Ovary (tissue), 9 donors: ENCODE data around the gene SGTB. TPM values are rescaled to one million over a fixed set of nuclear protein-coding genes. Genes with fewer than 3 reads are reported as not detected.

Experiments
- DNase-seq, 5 donors: peaks; one replicate each; pipeline ENCODE4 v3.0.0-alpha.2; 2019 to 2020
- H3K27ac ChIP-seq, 2 donors: fragments of 200-600 bp; one replicate each; pipeline versions ENCODE4 v1.5.1 to v1.8.0; 2019 to 2022
- H3K27me3 ChIP-seq: fragments of 200-600 bp; one replicate; pipeline ENCODE4 v1.8.0; 2022
- H3K36me3 ChIP-seq: fragments of 200-600 bp; sonication (generic); one replicate; pipeline ENCODE4 v1.5.1; 2019
- H3K4me1 ChIP-seq: one replicate; pipeline ENCODE4 v1.8.1; 2013; ENCODE audit warnings: mild to moderate bottlenecking, moderate library complexity; ENCODE audit not compliant: insufficient read depth
- H3K4me3 ChIP-seq: fragments of 200-600 bp; sonication (generic); one replicate; pipeline ENCODE4 v1.5.1; 2017
- H3K9me3 ChIP-seq, 2 donors: fragments of 200-600 bp in 1 of 2; sonication (generic) in 1 of 2; one replicate each; pipeline versions ENCODE4 v1.5.1 to v1.8.1; 2013 to 2019; ENCODE audit warnings: mild to moderate bottlenecking in 1 of 2, moderate library complexity in 1 of 2
- EP300 ChIP-seq: sonication (generic); formaldehyde crosslinking; IDR thresholded peaks from one replicate; pipeline ENCODE4 v1.6.1; 2017; ENCODE audit warnings: antibody characterized with exemption
- POLR2A ChIP-seq: fragments of 450-650 bp; IDR thresholded peaks from one replicate; pipeline ENCODE4 v1.6.1; 2017; ENCODE audit warnings: antibody characterized with exemption, mild to moderate bottlenecking, moderate library complexity
- WGBS, 3 donors: extraction: QIAGEN DNeasy Blood & Tissue Kit in 1 of 3; methylation state at CpG; one replicate each; pipeline versions ENCODE4 v1.1.5 to v1.1.7; 2013 to 2017; 5-methylcytosine and 5-hydroxymethylcytosine counted together
- intact Hi-C, 4 donors: fragments of 100-400 bp; cut with DNase I; formaldehyde crosslinking; loops; one replicate each; pipeline versions ENCODE4 v1.11.0 to v1.15.1; 2022 to 2023
- polyA plus RNA-seq, 2 donors: library from polyadenylated mRNA; stranded (reverse); fragments of 200-250 nt in 1 of 2; fragments of 350-450 nt in 1 of 2; fragmentation: Illumina TruSeq in 1 of 2; extraction: RNeasy Lipid Tissue Mini Kit (QIAGEN cat#74804) in 1 of 2; gene quantifications; one replicate each; pipeline ENCODE4 v1.2.3, GENCODE V29; 2013 to 2014
- total RNA-seq, 7 donors: library from RNA; depleted of rRNA in 2 of 7; stranded (reverse); fragments of >200 nt in 2 of 7; fragmentation: NEBNext Ultra II Directional in 3 of 7; extraction: Animal tissue kit (Norgen Biotek cat#: 25700) in 3 of 7; gene quantifications; one replicate each; pipeline versions ENCODE4 v1.1.0 to v1.2.4, GENCODE V29; 2016 to 2023
- TF ChIP-seq, protein P1 (sequence below), 3 donors: fragments of 450-650 bp in 2 of 3; fragments of 200-600 bp in 1 of 3; IDR thresholded peaks; one replicate each; pipeline versions ENCODE4 v1.5.1 to v1.8.0; 2016 to 2022; ENCODE audit warnings: antibody characterized with exemption in 3 of 3, mild to moderate bottlenecking in 1 of 3
- donor health status: DM: no; HTN: no; CAD: no; lungs with moderate emphysema.
- donor health status: DM: no; HTN: no; CAD: no.
- donor health status: Bipolar disorder and iron deficiency.
- donor health status: DM: yes; HTN: yes; CAD: no.
- donor health status: DM: no; HTN: no; CAD: no.
- donor health status: DM: yes; HTN: yes; CAD: no.

Gene SGTB
- total and polyA plus RNA-seq, 9 donors, result 2.6 to 9.9 (median 7.1) TPM

DNA sequence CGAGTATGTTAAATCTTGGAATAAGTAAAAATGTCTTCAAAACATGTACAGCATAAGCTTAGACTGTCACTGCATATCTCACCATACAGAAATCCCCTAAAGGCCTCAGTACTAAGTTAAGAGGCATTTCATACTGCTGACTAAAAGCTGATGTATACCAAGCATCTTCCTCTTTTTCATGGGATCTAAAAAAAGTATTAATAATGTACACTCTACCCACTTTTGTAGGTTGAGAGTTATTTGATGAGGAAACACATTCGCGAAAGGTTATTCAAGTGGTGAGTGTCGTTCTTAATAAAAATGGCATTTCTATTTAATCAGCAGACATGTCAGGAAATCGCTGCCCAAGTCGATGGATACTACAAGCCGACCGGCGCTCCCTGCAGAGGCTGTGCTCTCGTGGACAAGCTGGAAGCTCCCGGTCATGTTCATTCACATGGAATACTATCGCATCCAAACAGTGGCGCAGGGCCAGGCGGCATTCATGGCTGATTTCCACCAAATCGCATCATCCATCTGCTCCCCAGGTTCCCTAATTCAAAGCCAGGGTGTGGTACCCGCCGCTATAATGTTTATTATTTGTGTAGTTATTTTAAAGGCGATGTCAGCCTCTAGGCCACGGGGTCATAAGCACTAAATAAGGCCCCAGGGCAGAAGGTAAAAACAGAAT, 724 bp downstream of the SGTB start:
- Histone ChIP-seq H3K27me3 (no peaks in the 10 kb centered on the region), H3K27ac (no peak overlapping the region), H3K4me3 (peak overlapping the region; percentile 77), H3K9me3 (no peaks in the 10 kb centered on the region), H3K4me1 (peaks cover 1% of the 10 kb centered on the region), H3K36me3 (no peaks in the 10 kb centered on the region)
- TF ChIP-seq EP300, result no peak
- no peak for TF ChIP-seq POLR2A
- TF ChIP-seq, protein P1, sequence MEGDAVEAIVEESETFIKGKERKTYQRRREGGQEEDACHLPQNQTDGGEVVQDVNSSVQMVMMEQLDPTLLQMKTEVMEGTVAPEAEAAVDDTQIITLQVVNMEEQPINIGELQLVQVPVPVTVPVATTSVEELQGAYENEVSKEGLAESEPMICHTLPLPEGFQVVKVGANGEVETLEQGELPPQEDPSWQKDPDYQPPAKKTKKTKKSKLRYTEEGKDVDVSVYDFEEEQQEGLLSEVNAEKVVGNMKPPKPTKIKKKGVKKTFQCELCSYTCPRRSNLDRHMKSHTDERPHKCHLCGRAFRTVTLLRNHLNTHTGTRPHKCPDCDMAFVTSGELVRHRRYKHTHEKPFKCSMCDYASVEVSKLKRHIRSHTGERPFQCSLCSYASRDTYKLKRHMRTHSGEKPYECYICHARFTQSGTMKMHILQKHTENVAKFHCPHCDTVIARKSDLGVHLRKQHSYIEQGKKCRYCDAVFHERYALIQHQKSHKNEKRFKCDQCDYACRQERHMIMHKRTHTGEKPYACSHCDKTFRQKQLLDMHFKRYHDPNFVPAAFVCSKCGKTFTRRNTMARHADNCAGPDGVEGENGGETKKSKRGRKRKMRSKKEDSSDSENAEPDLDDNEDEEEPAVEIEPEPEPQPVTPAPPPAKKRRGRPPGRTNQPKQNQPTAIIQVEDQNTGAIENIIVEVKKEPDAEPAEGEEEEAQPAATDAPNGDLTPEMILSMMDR (IDR thresholded peaks at IDR 0.05), result no peak
- intact Hi-C loops, result no loop called here
- 3 to 4% (median 4%) methylated on average over 19 of the region's 19 CpGs for WGBS, 3 donors
- peak; percentile 54 to 84 (median 70) for DNase-seq

DNA sequence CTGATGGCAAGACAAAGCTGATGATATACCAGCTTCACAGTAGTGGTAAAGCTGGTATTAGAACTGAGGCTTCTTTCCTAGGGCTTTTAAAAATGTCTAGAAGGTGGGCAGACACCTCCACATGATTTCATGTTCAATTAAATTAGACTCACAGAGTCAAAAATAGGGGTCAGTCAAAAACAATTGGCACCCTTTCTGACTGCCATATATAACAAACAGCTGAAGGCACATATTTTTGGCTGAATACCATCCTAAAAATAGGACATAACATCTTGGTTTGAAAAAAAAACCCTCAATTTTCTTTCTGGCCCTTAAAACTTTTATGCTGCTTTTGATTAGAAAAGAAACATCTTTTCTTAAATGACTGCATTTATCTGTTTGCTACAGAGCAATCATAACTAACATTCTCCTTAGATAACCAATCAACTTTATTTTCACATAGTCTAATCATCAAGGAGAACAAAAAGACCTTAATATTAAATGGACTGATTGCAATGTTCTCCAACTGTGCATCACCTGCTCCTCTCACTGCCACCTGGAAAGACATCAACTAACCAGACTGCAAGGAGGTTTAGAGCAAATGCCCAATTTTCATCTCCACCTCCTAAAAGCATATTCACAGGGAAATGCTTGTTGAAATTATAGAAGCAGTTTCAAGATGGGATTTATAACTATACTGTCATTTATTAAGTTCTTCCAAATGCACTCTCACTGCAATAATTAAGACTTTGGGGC, 3.2 kb downstream of the SGTB start:
- Histone ChIP-seq H3K9me3 (no peaks in the 10 kb centered on the region), H3K27me3 (no peaks in the 10 kb centered on the region), H3K4me1 (peaks cover 1% of the 10 kb centered on the region), H3K4me3 (no peak overlapping the region), H3K27ac (no peak overlapping the region), H3K36me3 (no peaks in the 10 kb centered on the region)
- no peak for DNase-seq
- intact Hi-C loops, result no loop called here
- TF ChIP-seq POLR2A (no peak), EP300 (no peak)
- TF ChIP-seq, protein P1 (IDR thresholded peaks at IDR 0.05), result no peak

DNA sequence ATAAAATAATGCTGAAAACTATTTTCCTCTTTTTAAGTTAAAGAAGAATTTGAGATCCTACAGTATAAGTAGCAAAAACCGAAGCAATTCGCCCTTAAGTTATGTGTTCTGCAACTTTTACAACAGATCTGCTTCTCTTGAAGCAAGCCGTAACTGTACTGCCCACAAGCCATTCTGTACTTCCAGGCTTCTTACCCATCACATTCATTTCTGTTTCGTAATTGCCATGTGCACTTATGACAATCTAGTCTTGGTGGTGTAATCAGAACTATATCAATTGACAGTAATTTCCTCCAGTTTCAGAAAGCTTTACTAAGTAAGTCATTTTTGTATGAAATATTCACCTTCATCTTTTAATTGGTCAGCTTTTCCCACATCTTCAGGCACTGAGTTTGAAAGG, 13.8 kb downstream of the SGTB start:
- H3K4me3 ChIP-seq, result no peak overlapping the region
- TF ChIP-seq, protein P1 (IDR thresholded peaks at IDR 0.05), result no peak
- TF ChIP-seq POLR2A, result no peak
- no peak for TF ChIP-seq EP300
- H3K27me3 ChIP-seq, result no peaks in the 10 kb centered on the region
- H3K9me3 ChIP-seq, result no peaks in the 10 kb centered on the region
- intact Hi-C loops, result no loop called here
- no peak for DNase-seq
- no peaks in the 10 kb centered on the region for H3K4me1 ChIP-seq
- no peak overlapping the region for H3K27ac ChIP-seq
- H3K36me3 ChIP-seq, result no peaks in the 10 kb centered on the region
- 95 to 96% (median 96%) methylated on average over 4 of the region's 4 CpGs for WGBS, 3 donors

DNA sequence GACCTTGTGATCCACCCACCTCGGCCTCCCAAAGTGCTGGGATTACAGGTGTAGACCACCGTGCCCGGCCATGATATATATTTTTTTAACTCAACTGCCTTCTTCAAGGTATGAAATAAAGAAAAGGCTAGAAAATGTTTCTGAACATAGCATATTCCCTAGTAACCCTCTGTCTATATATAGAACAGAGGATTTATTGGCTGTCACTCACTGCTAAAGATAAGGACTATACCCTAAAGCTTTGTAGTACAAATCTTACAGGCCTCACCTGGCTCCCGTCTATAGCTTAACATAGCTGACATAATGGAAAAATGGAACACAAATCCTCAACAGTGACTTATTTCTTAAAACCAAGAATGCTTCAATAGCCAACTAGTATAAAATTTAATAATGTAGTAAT, 14.2 kb downstream of the SGTB start:
- no peak overlapping the region for H3K27ac ChIP-seq
- DNase-seq, result no peak
- 93 to 97% (median 97%) methylated on average over 4 of the region's 4 CpGs for WGBS, 3 donors
- intact Hi-C loops, result no loop called here
- no peaks in the 10 kb centered on the region for H3K36me3 ChIP-seq
- H3K9me3 ChIP-seq, result no peaks in the 10 kb centered on the region
- TF ChIP-seq, protein P1 (IDR thresholded peaks at IDR 0.05), result no peak
- TF ChIP-seq EP300, result no peak
- no peaks in the 10 kb centered on the region for H3K4me1 ChIP-seq
- H3K27me3 ChIP-seq, result no peaks in the 10 kb centered on the region
- H3K4me3 ChIP-seq, result no peak overlapping the region
